CMK (cell line): ENCODE data around the gene PACSIN2.
A peak's percentile ranks its signal among the peaks of the same experiment; 100 is the strongest.
"Not testable (repeated sequence)": the region's sequence is repeated elsewhere in the genome, so short reads cannot be mapped to it uniquely, and the experiment has no call there.

Source experiments
- DNase-seq: peaks from one replicate; pipeline ENCODE4 v3.0.0-alpha.2; 2010; ENCODE audit warnings: low read depth

Gene PACSIN2

DNA sequence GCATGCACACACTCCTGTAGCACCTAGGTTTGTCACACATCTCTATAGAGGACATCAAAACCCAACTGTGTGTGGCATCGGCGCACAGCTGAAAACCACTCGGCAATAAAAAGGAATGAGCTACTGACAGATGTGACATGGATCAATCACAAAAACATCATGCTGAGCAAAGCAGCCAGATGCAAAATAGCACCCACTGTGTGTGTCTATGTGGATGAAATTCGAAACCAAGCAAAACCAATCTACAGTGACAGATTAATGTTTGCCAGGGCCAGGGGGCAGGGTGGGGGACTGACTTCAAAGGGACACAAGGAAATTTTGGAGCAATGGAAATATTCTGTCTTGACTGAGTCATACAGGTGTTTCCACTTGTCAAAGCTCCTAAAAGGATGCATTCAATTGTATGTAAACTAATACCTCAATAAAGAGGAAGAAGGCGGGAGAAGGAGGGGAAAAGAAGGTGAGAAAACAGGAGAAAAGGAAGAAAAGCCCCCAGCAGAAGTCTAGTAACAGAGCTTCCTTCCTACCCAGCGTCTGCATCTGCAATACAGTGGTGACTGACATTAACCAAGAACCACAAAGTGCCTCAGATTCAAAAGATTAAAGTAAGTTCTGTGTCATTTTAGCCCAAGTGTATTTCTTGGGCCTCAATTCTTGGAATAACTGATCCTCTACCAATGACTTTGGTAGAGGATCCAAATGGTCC, 49.8 kb downstream of the PACSIN2 start:
- no peak for DNase-seq

DNA sequence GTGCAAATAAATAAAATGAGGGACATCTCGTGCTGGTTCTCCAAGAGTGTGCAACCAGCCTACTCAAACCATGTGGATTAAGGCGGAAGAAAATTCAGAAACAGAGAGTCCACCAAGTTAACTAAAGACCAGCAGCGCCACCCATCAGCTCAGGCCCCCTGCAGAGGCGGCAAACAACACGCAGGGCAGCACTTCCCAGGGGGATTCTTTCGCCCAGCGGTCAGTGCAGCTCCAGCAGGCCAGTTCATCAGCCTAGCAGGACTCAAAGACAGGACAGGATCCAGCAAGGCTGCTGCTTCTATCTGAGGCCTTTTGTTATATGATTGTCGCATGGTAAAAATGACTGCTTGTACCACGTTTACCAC, 51.7 kb downstream of the PACSIN2 start:
- DNase-seq: no peak

DNA sequence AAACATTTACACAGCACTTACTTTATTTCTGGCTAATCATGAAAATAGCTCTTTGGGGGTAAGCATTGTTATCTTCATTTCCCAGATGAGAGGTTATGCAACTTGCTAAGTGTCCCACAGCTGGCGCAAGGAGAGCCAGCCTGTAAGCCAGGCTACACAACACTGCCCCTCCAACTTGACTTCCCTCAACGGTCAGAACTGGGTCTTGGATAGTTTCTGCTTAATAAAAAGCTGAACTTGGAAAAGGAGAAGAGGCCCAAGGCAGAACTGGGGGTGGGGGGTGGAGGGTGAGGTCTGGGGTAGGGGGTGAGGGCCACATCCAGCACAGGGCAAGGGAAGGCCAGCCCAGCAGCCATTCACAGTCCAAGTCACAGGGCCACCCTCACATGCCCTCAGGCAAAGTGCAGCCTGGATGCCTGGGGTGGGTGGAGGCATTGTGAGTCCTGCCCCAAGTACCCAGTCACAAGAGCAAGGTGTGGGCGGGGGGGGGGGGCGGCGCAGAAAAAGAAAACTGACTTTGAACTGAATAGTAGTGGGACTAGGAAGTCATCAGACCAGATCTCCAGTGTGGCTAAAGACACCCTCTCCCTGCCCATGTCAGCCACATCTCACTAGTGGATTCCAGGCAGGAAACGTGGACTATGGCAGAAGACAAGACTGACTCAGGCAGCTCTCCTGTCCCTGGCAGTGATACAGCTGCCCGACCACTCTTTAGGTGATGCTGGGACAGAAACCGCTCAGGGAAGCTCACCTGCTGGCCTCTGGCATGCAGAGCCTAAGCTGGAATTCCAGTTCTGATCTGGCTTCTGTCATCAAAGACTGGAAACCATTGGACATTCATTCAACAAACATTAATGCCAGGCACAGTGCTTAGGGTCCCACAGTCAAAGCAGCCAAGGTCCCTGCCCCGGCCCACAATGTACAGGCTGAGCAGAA, 52.4 kb downstream of the PACSIN2 start:
- DNase-seq: no peak

DNA sequence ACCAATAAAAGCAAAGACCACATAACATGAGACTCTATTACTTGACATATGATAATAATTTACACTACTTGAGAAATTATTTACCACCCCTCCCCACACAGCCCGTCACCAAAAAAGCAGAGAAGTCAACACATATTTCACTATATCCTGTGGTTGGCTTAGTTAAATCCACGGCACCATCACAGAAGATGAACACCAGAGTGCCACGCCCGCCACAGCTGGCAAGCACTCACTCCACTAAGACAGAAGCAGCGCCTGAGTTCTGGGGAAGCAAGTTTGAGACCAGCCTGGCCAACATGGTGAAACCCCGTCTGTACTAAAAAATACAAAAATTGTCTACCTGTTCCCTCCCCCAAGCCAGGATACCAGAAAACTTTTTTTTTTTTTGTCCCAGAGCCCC, 53.1 kb downstream of the PACSIN2 start:
- no peak for DNase-seq

DNA sequence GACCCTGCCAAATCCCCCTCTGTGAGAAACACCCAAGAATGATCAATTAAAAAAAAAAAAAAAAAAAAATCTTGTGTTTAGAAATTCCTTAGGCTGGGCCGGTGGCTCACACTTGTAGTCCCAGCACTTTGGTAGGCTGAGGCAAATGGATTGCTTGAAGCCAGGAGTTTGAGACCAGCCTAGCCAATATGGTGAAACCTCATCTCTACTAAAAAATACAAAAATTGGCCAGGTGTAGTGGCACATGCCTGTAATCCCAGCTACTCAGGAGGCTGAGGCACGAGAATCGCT, 53.6 kb downstream of the PACSIN2 start:
- not testable (repeated sequence) for DNase-seq

DNA sequence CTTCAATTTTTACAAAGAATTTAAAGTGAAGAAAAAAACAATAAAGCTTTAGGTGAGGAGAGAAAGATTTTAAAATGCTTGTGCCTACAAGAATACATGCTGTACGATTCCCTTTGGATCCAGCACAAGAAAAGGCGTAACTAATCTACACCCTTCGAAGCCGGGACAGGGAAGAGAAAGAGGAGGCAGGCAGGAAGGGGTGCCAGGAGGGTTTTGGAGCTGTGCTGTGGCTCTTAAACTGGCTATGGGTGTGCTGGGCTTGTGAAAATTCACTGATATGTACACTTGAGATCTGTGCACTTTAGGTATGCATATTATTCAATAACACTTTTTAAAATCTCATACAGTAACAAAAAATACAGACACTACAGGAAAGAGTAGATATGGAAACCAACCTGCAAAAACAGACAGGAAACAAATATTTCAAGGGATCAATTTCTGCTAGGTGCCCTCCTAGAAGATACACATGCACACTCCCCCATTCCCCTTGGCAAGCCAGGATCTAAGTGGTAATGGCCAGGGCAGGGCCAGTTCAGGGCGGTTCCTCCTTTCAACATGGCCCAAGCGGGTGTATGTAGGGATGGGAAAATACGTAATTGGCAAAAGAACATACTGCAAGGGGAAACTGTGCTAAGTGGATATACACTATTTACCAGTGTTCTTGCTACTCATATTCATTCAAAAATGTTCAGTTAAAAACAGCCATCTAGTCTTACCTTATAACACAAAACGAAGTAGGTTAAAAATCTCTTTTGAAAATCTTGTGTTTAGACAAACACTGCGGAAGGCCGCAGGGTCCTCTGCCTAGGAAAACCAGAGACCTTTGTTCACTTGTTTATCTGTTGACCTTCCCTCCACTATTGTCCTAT, 54.2 kb downstream of the PACSIN2 start:
- no peak for DNase-seq

DNA sequence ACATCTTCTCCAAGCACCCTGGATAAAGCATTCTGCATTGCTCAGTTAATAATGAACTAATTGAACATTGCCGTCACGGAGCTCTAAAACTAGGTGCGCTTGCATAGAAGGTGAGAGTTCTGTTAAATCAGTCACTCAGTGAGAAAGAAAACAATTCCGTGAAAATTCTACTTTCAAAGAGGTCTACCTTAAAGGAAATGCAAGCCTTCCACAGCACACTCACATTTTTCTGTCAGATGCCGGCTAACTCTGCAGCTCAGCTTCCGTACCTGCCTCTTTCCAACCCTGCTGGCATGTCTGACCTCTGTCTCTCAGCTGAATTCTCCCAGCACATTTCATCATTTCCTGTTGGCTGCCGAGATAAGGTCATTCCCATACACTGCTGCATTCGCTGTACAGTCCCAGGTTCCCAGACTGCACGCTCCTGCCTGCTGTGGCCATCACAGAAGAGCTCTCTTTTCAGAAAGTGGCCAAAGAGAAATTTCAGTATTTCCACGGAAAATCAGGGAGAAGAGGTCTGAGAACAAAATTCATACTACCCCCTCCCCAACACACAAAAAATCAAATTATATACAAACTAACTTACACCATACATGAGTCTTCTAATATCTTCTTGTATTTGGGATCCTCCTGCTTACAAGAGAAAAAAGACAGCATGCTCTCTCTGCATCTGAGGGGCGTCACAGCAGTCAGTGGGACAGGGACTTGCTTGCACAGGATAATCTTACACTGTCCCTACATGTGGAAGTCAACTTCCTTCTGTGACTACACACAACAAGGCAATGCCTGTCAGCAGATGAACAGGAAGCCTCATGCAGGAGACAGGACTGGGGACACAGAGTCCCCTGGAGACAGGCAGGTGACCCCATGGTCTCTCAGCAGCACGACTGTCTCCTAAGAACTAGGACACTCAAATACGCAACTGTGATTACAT, 55.1 kb downstream of the PACSIN2 start:
- DNase-seq: peak; percentile 59

DNA sequence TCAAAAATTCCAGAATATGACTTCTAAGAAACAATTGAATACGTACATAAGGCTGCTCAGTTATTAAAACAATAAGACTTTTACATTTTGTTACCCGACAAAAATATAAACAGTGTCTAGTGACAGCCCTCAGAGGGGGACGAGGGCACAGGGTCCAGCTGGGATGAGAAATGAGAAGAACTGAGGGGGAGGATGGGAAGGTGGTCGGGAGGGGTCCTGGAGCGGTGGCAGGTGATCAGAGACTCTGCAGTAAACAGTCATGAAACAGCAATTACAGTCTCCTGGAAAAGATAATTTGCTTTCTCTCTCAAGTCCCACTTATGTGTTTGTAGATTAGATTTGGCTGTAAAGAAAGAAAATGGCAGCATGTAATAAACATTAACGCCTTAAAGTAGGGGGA, 56.0 kb downstream of the PACSIN2 start:
- no peak for DNase-seq

DNA sequence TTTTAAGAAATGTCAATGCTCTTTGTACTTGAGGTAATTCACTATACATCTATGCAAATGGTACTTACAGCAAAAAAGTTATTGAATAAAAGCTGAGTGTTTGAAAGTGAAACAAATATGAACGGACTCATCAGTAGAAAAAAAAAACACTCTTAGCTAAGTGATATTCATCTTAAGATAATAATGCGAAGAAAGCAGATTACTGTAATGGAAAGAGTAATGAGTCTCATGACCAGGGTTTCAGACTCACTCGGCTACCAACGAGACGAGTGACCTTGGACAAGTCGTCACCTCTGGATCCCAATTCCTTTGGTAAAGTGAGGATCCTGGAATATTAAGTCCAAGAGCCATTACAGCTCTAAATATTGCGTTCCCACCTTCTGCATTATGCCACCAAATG, 57.0 kb downstream of the PACSIN2 start:
- DNase-seq: no peak

DNA sequence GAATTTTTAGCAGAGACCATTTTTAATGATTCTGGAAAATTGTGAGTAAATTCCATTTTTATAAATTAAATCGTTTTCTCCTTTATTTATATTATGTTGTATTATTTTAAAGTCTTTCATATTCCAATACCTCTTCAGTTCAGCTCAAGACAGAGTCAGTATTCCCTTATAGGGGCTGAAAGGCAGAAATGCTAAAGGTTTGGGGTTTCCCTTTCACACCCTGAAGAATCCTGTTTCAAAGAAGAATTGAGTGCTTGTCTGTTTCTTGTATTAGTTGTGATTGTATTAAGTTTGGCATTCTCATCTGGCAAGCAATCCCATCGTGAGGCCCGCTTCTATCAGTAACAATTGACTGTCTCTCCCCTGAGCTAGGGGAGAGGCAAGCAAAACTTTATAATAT, 57.4 kb downstream of the PACSIN2 start:
- DNase-seq: no peak

DNA sequence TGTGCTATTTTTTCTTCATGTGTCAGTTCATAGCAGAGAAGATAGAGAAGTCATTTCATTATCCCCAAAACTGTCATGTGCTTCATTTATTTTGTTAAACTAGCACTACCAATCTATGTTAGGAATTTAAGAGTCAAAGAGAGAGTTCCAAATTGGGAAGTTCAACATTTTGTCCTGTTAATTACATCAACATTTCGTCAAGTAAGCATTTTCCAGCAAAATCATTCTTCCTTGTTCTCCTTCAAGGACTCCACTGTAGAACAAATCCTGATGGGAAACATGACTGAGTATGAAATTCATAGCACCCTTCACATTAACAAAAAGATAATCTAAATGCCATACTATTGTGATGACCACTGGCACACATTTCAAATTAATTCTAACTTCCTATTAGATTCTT, 59.1 kb downstream of the PACSIN2 start:
- no peak for DNase-seq

DNA sequence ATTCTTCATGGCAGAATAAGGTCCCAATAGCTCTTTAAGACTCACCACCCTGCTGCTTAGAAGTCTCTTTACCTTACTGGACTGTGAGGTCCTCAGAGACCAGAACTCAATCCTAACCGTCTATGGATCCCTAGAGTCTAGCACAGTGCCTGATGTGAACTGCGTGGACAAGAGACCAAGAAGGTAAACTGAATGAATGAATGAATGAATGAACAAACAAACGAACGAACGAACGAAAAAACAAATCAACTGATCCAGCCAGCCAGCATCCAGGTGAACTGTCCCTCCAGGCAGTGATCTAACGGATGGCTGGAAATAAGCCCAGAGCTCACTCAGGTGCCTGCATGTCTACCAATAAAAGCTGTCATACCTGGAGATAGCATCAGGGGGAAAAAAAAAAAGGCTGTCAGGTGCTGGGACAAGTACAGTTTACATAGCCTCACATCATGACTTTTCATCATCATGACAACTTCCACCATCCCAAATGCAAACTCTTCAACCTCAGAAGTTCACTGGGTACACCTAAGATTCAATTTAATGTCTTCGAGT, 59.8 kb downstream of the PACSIN2 start:
- DNase-seq: no peak

DNA sequence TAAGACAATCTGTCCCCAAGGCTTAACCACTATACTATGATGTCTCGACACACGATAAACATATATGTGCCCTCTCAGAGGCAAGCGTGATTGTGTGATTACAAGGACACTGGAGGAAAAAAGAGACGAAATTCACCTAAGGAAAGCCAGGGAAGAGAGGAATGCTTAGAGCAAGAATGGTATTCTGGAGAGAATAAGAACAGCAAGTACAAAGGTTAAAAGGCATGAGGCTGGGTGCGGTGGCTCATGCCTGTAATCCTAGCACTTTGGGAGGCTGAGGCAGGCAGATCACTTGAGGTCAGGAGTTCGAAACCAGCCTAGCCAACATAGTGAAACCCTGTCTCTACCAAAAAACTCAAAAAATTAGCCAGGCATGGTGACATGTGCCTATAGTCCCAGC, 61.2 kb downstream of the PACSIN2 start:
- DNase-seq: not testable (repeated sequence)

DNA sequence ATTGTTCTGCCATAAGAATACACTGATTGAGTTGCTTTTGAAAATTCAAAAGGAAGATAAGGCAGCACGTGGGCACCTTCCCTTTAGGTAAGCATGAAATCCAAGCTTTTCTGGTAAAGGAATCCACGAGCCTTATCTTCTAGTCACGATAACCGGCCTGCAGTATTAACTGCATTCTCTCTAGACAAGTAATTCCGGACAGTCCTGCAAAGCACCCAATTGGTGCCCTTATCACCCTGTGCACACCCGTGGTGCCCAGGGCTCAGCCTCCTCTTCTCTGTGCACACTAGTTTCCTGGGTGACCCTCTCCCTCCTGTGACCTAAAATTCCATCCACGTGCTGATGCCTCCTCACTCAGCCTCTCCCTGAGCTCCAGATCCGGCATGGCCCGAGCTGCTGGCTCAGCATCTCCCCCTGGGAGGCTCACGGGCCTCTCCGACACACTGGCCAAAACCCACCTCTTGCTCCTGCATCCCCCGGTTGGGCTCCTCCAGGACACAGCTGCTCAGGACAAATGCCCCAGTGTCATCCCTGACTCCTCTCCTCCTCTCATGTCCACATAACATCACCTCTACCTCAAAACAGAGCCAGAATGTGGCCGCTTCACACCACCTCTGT, 63.7 kb downstream of the PACSIN2 start:
- no peak for DNase-seq

DNA sequence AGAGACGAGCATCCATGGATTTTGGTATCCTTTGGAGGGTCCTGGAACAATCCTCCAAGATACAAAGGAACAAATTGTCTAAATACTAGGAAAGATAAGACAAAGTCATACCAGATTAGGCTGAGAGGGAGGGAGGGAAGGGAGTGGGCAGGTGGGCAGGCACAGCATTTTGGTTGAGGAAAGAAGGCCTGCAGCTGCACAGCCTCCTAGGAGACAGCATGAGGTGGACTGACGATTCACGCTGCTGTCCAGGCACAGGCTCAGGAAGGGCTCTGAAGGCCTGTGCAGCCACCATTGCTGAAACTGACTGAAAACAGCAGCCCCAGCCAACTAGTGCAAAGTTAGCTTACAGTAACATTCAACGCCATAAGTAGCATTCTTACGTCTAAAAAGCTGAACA, 64.7 kb downstream of the PACSIN2 start:
- DNase-seq: no peak

DNA sequence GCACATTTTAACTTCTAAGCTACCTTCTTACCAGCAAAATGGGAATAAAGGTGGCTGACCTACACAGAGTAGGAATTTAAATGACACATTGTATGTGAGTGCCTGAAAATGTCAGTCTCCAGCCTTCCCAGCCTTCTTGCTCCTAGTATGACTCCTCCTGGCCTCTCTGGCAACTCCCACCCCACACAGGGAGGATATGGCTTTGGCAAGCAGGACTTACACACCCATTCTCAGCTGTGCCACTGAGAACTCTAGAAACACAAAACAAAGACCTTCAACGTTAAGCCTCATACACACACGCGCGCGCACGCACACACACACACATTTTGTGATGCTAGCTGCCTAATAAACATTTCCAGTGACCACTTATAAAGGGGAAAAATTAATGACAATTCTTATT, 65.8 kb downstream of the PACSIN2 start:
- no peak for DNase-seq

DNA sequence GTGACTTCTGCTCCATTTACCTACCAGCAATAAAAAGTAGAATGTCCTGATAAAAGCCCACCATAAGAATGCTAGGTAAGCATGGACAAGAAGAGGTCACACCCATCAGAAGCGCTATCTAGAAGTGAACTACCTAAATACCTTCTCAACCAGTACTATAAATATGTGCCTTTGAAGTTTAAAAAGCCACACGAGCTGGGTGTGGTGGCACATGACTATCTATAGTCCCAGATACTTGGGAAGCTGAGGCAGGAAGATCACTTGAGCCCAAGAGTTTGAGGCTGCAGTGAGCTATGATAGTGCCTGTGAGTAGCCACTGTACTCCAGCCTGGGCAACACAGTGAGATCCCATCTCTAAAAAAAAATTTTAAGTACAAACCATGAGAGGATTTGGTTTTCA, 66.7 kb downstream of the PACSIN2 start:
- DNase-seq: no peak

DNA sequence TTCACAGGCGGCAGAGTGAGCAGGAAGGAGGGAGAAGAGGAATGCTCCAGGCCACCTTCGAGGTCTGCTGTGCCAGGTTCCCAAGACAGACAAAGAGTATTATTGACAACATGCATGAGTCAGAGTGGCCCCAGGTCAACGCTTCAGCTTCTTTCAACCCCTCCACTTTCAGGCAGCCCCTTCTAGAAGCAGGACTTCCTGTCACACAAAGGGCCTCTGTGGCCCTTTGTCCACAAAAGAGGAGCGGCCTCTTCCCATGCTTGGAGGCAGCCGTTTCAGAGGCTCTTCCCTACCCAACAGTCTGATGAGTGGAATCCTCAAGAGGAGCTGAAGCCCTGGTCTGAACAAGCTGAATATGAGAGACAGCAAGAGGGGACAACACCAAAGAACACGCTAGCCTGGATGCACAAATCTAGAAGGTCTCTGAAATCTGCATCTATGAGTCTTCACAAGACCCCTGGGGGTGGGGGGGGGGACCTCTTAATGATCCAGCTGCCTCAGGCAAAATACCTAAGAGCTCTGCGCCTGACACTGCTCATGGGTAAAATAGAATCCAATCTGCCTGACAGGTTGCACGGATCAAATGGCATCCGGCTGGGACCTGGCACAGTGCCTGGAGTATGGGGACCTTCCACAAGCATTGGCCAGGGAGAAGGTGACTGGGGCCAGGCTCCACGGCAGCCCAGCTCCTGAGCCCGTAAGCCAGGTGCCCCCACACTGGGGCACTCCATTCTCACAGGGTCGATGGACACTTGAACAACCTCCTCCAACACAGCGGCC, 67.5 kb downstream of the PACSIN2 start:
- DNase-seq: no peak

DNA sequence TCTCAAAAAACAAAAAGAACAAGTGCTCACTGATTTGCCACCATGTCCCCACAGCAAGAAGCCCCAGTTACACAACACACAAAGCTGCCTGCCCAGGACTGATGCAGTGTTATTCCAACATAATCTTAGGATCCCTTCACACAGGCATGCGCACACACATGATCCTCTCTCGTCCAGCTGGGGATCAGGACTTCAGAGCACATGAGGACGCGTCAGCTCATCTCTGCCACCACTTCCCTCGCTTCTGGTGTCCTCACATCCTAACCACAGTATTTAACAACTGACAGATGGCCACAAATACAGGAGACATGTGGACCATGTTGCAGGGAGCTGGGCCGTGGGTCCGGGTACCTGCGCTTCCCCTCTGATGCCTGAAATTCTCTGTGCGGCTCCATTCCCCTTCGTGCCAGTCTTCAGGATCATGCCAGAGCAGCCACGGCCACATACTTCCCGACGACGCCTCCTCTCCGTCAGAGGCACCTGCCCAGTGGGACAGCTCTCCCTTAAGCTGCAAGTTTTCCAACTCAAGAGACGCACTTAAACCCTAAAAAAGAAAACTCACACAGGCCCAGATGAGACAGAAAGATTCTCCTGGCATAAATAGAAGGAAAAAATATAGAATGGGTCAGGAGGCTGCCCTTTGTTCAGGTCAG, 68.3 kb downstream of the PACSIN2 start:
- no peak for DNase-seq

DNA sequence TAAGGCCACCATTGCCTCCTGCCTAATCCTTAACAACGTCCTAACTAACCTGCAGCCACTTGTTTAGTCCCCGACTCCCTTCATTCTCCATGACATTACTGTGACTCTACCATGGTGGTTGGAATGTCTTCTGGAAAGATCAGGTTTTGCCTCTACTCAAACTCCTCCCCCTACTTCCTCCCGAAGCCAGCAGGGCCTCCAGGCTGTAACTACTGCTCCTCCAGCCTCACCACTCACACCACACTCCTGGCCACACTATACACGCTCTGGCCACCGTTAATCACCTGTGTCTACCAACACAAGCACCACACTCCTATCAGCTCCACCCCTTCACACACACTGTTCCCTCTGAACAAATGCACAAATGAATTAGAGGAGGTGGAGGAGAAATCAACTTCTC, 69.2 kb downstream of the PACSIN2 start:
- DNase-seq: no peak
